Tibial nerve (tissue), 3 donors: Measurements from ENCODE around the gene KCNQ1.
A peak's percentile ranks its signal among the peaks of the same experiment; 100 is the strongest.

Experiments
- CTCF ChIP-seq, 5 experiments: fragments of 200-600 bp in 3 of 5; fragments of 450-650 bp in 2 of 5; sonication (generic) in 3 of 5; IDR thresholded peaks; one replicate each; pipeline ENCODE4 v1.5.1; 2016 to 2019; ENCODE audit warnings: antibody characterized with exemption in 5 of 5, mild to moderate bottlenecking in 3 of 5, moderate library complexity in 2 of 5
- POLR2A ChIP-seq, 2 donors: fragments of 450-650 bp; IDR thresholded peaks; one replicate each; pipeline ENCODE4 v1.6.1; 2017; ENCODE audit warnings: antibody characterized with exemption in 2 of 2, mild to moderate bottlenecking in 2 of 2, moderate library complexity in 2 of 2

- TF ChIP-seq CTCF (IDR thresholded peaks at IDR 0.05) (peak in 2 of 5 experiments; percentile 26 to 36), POLR2A (IDR thresholded peaks at IDR 0.05) (peak; percentile 86 to 94)
Measured at GRCh38 chr11:2699531-2700414, 255.0 kb downstream of the KCNQ1 start, which contains the start of gene KCNQ1OT1.
